OCI-LY1 (cell line): ENCODE measurements around the gene SRSF7.

ENCODE experiments used
- CTCF ChIP-seq: fragments of 200-600 bp; sonication (generic), shearing (Covaris generic); IDR thresholded peaks from 2 replicates; pipeline ENCODE4 v1.5.1; 2017; ENCODE audit warnings: mild to moderate bottlenecking, antibody characterized with exemption, low read length, moderate library complexity, mixed read lengths
- EZH2 ChIP-seq: fragments of 200-600 bp; sonication (generic), shearing (Covaris generic); IDR thresholded peaks from 2 replicates; pipeline ENCODE4 v1.8.0; 2017; ENCODE audit warnings: borderline replicate concordance, mixed run types, mild to moderate bottlenecking, antibody characterized with exemption, low read length, moderate library complexity, mixed read lengths

GRCh38 chr2:38700113-38700785 lies 50.9 kb downstream of the SRSF7 start:
- TF ChIP-seq EZH2: no peak
- TF ChIP-seq CTCF: no peak
